ENCODE data around the gene GPATCH11.
A peak's percentile ranks its signal among the peaks of the same experiment; 100 is the strongest.

The GPATCH11 gene

GRCh38 chr2:37080689-37081088 lies 3.6 kb upstream of the GPATCH11 start:
- H3K9me3 ChIP-seq (ENCODE audit: low read length) = no peaks in the 10 kb centered on the region
- no peak overlapping the region for H3K27ac ChIP-seq (ENCODE audit: low read depth, low read length)
- H3K4me3 ChIP-seq (ENCODE audit: low read depth in 1 of 2, low read length in 2 of 2) = no peak overlapping the region

DNA sequence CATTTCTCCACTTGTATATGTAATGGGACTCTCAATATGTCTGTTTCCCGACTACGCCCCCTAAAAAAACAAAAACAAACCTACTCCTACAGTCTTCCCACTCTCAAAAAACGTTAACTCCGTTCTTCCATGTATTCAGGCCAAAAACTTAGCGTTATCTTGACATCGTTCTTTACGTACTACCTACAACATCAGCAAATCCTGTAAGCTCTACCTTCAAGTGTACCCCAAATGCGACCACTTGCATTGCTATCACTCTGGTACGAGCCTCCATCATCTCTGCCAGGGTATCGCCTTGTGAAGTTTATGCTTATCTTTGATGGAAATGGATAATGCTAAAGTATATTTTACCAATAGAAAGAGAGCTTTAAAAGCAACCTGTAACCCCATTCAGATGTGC lies 479 bp downstream of the GPATCH11 start:
- H3K4me1 ChIP-seq (ENCODE audit: insufficient read depth, low read length) = peaks cover 30% of the 10 kb centered on the region
- H3K9me3 ChIP-seq (ENCODE audit: low read length) = no peaks in the 10 kb centered on the region
- H3K9ac ChIP-seq (ENCODE audit: low read length) = peak overlapping the region; percentile 68
- no peaks in the 10 kb centered on the region for H3K27me3 ChIP-seq (ENCODE audit: control insufficient read depth in 1 of 2, insufficient read depth in 2 of 2, low read length in 2 of 2)
- peak overlapping the region; percentile 64 for H3K27ac ChIP-seq (ENCODE audit: low read depth, low read length)
- peaks cover 12% of the 10 kb centered on the region for H3K36me3 ChIP-seq (ENCODE audit: insufficient read depth, low read length)
- peak overlapping the region; percentile 39 to 84 for H3K4me3 ChIP-seq (ENCODE audit: low read depth in 1 of 2, low read length in 2 of 2)

More at GRCh38 chr2:37080689-37081088, 3.6 kb upstream of the GPATCH11 start:
- peaks cover 9% of the 10 kb centered on the region for H3K36me3 ChIP-seq (ENCODE audit: insufficient read depth, low read length)
- no peak overlapping the region for H3K9ac ChIP-seq (ENCODE audit: low read length)
- H3K27me3 ChIP-seq (ENCODE audit: control insufficient read depth in 1 of 2, insufficient read depth in 2 of 2, low read length in 2 of 2) = no peaks in the 10 kb centered on the region
- peaks cover 30% of the 10 kb centered on the region for H3K4me1 ChIP-seq (ENCODE audit: insufficient read depth, low read length)

DNA sequence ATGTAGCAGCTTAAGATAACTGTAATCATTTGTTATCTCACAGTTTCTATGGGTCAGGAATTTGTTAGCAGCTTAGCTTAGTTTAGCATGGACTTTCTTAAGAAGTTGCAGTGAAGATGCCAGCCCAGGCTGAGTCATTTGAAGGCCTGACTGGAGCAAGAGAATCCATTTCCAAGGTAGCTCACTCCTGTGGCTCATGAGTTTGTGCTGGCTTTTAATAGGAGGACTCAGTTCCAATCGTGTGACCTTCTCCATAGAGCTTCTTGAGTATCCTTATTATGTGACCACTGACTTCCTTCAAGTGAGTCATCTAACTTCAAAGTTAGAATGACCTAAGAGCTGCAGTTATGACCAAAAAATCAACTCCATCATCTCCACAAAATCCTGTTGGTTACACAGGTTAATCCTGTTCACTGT lies 1.4 kb downstream of the GPATCH11 start:
- no peak overlapping the region for H3K4me3 ChIP-seq (ENCODE audit: low read depth in 1 of 2, low read length in 2 of 2)
- peaks cover 23% of the 10 kb centered on the region for H3K4me1 ChIP-seq (ENCODE audit: insufficient read depth, low read length)
- no peak overlapping the region for H3K9ac ChIP-seq (ENCODE audit: low read length)
- H3K36me3 ChIP-seq (ENCODE audit: insufficient read depth, low read length) = peaks cover 17% of the 10 kb centered on the region
- H3K9me3 ChIP-seq (ENCODE audit: low read length) = no peaks in the 10 kb centered on the region
- H3K27me3 ChIP-seq (ENCODE audit: control insufficient read depth in 1 of 2, insufficient read depth in 2 of 2, low read length in 2 of 2) = no peaks in the 10 kb centered on the region
- H3K27ac ChIP-seq (ENCODE audit: low read depth, low read length) = no peak overlapping the region

DNA sequence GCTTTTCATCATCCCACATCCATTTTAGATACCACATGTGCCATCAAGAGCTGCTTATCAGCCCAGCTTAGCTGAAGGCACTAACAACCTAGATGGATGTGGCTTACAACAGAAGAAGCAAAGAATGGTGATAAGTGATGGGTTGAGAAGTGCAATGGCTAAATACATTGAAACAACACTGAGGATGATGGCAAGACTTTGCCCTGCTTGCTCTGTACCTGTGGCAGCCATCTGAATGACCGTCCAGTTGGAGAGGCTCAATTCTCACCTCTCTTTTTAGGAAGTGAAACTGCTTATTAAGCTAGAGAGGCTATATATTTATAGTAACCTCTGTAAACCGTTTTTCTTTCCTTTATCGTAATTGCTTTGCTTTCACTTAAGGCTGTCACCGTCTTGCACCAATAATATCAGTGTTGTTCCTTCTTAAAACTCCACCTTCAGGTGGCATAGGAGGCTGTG lies 5.7 kb downstream of the GPATCH11 start:
- Histone ChIP-seq H3K27ac (ENCODE audit: low read depth, low read length) (no peak overlapping the region), H3K36me3 (ENCODE audit: insufficient read depth, low read length) (peaks cover 25% of the 10 kb centered on the region), H3K27me3 (ENCODE audit: control insufficient read depth in 1 of 2, insufficient read depth in 2 of 2, low read length in 2 of 2) (no peaks in the 10 kb centered on the region), H3K9me3 (ENCODE audit: low read length) (no peaks in the 10 kb centered on the region), H3K4me1 (ENCODE audit: insufficient read depth, low read length) (peaks cover 10% of the 10 kb centered on the region), H3K4me3 (ENCODE audit: low read depth in 1 of 2, low read length in 2 of 2) (no peak overlapping the region), H3K9ac (ENCODE audit: low read length) (no peak overlapping the region)

DNA sequence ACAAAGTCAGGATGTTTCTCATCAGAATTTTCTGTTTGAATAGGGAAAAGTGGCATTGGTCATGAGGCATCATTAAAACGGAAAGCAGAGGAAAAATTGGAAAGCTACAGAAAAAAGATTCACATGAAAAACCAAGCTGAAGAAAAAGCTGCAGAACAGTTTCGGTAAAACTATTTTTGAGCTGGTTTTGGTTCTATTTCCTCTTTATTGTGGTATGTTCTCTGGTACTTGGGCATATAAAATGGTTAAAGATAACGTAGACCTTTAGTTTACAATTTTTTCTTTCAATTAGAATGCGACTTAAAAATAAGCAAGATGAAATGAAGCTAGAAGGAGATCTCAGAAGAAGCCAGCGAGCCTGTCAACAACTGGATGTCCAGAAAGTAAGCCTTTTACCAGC lies 7.6 kb downstream of the GPATCH11 start:
- peaks cover 32% of the 10 kb centered on the region for H3K36me3 ChIP-seq (ENCODE audit: insufficient read depth, low read length)
- H3K27me3 ChIP-seq (ENCODE audit: control insufficient read depth in 1 of 2, insufficient read depth in 2 of 2, low read length in 2 of 2) = no peaks in the 10 kb centered on the region
- H3K9ac ChIP-seq (ENCODE audit: low read length) = no peak overlapping the region
- H3K27ac ChIP-seq (ENCODE audit: low read depth, low read length) = no peak overlapping the region
- H3K4me1 ChIP-seq (ENCODE audit: insufficient read depth, low read length) = no peaks in the 10 kb centered on the region
- H3K4me3 ChIP-seq (ENCODE audit: low read depth in 1 of 2, low read length in 2 of 2) = no peak overlapping the region
- H3K9me3 ChIP-seq (ENCODE audit: low read length) = no peaks in the 10 kb centered on the region

DNA sequence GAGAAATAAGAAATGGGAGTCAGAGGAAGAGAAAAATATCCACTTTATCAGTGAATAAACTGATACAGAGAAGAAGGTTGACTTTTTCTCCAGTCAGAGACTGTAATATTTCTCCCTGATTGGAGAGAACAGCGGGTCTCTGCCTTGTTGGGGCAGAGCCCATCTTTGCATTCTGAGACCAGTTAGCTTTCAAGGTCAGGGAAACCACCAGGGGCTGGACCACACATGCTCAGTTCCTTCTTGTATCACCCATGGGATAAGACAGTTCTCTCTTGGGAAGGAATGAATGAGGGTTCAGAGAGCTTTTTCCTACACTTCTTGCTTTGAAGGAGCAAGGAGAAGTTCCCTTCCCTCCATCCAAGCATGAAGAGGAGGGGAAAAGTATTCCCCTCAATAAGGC lies 12.2 kb downstream of the GPATCH11 start:
- H3K9ac ChIP-seq (ENCODE audit: low read length) = no peak overlapping the region
- no peaks in the 10 kb centered on the region for H3K4me1 ChIP-seq (ENCODE audit: insufficient read depth, low read length)
- no peak overlapping the region for H3K4me3 ChIP-seq (ENCODE audit: low read depth in 1 of 2, low read length in 2 of 2)
- H3K9me3 ChIP-seq (ENCODE audit: low read length) = no peaks in the 10 kb centered on the region
- no peaks in the 10 kb centered on the region for H3K27me3 ChIP-seq (ENCODE audit: control insufficient read depth in 1 of 2, insufficient read depth in 2 of 2, low read length in 2 of 2)
- peaks cover 50% of the 10 kb centered on the region for H3K36me3 ChIP-seq (ENCODE audit: insufficient read depth, low read length)
- no peak overlapping the region for H3K27ac ChIP-seq (ENCODE audit: low read depth, low read length)

- H3K4me3 ChIP-seq (ENCODE audit: low read depth in 1 of 2, low read length in 2 of 2) = no peak overlapping the region
- H3K36me3 ChIP-seq (ENCODE audit: insufficient read depth, low read length) = peaks cover 49% of the 10 kb centered on the region
- no peak overlapping the region for H3K27ac ChIP-seq (ENCODE audit: low read depth, low read length)
- H3K9ac ChIP-seq (ENCODE audit: low read length) = no peak overlapping the region
- H3K27me3 ChIP-seq (ENCODE audit: control insufficient read depth in 1 of 2, insufficient read depth in 2 of 2, low read length in 2 of 2) = no peaks in the 10 kb centered on the region
- no peaks in the 10 kb centered on the region for H3K9me3 ChIP-seq (ENCODE audit: low read length)
- H3K4me1 ChIP-seq (ENCODE audit: insufficient read depth, low read length) = no peaks in the 10 kb centered on the region
Measured at GRCh38 chr2:37098416-37099118, 14.2 kb downstream of the GPATCH11 start.

GRCh38 chr2:37100054-37100453 lies 15.7 kb downstream of the GPATCH11 start:
- Histone ChIP-seq H3K4me3 (ENCODE audit: low read depth in 1 of 2, low read length in 2 of 2) (no peak overlapping the region), H3K36me3 (ENCODE audit: insufficient read depth, low read length) (peaks cover 40% of the 10 kb centered on the region), H3K4me1 (ENCODE audit: insufficient read depth, low read length) (no peaks in the 10 kb centered on the region), H3K9ac (ENCODE audit: low read length) (no peak overlapping the region), H3K27ac (ENCODE audit: low read depth, low read length) (no peak overlapping the region), H3K9me3 (ENCODE audit: low read length) (no peaks in the 10 kb centered on the region), H3K27me3 (ENCODE audit: control insufficient read depth in 1 of 2, insufficient read depth in 2 of 2, low read length in 2 of 2) (no peaks in the 10 kb centered on the region)

DNA sequence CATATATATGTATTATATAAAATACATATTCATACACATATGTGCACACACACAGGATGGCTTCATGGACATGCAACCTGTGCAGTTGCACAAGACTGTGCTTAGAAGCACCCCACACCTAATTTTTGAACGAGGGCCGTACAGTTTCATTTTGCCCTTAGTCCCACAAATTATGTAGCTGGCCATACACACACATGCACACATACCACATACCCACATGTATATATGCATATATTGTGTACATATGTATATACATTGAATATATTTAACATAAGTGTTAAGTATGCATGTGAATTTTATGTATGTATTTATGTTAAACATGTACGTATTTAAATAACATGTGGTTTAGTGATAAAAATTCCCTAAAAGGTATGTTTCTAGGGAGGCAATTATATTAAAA lies 18.3 kb downstream of the GPATCH11 start:
- H3K4me3 ChIP-seq (ENCODE audit: low read depth in 1 of 2, low read length in 2 of 2) = no peak overlapping the region
- H3K9me3 ChIP-seq (ENCODE audit: low read length) = no peaks in the 10 kb centered on the region
- no peak overlapping the region for H3K27ac ChIP-seq (ENCODE audit: low read depth, low read length)
- H3K9ac ChIP-seq (ENCODE audit: low read length) = no peak overlapping the region
- peaks cover 51% of the 10 kb centered on the region for H3K36me3 ChIP-seq (ENCODE audit: insufficient read depth, low read length)
- no peaks in the 10 kb centered on the region for H3K27me3 ChIP-seq (ENCODE audit: control insufficient read depth in 1 of 2, insufficient read depth in 2 of 2, low read length in 2 of 2)
- no peaks in the 10 kb centered on the region for H3K4me1 ChIP-seq (ENCODE audit: insufficient read depth, low read length)

DNA sequence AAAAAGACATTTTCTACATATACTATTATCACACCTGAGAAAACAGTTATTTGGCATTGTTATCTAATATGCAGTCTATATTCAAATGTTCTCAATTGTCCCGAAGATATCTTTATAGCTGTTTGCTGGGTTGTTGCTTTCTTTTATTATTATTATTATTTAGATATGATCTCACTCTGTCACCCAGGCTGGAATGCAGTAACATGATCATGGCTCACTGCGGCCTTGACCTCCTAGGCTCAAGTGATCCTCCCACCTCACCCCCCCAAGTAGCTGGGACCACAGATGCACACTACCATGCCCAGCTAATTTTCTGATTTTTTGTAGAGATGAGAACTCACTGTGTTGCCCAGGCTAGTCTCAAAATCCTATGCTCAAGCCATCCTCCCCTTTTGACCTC lies 19.9 kb downstream of the GPATCH11 start:
- Histone ChIP-seq H3K27ac (ENCODE audit: low read depth, low read length) (no peak overlapping the region), H3K27me3 (ENCODE audit: control insufficient read depth in 1 of 2, insufficient read depth in 2 of 2, low read length in 2 of 2) (no peaks in the 10 kb centered on the region), H3K4me3 (ENCODE audit: low read depth in 1 of 2, low read length in 2 of 2) (no peak overlapping the region), H3K4me1 (ENCODE audit: insufficient read depth, low read length) (no peaks in the 10 kb centered on the region), H3K9me3 (ENCODE audit: low read length) (no peaks in the 10 kb centered on the region), H3K36me3 (ENCODE audit: insufficient read depth, low read length) (peaks cover 56% of the 10 kb centered on the region), H3K9ac (ENCODE audit: low read length) (no peak overlapping the region)

DNA sequence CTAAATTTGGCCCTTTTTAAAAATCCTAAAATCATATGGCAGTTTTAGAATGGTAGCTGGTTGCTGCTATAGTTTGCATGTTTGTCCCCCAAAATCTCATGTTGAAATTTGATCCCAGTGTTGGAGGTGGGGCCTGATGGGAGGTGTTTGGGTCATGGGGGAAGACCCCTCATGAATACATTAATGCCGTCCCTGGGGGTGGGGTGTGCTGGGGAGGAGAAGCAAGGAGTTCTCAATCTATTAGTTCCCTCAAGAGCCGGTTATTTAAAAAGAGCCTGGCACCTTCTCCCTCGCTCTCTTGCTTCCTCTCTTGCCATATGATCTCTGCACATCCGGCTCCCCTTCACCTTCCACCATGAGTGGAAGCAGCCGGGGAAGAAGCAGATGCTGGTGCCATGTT lies 20.8 kb downstream of the GPATCH11 start:
- Histone ChIP-seq H3K27me3 (ENCODE audit: control insufficient read depth in 1 of 2, insufficient read depth in 2 of 2, low read length in 2 of 2) (no peaks in the 10 kb centered on the region), H3K9ac (ENCODE audit: low read length) (no peak overlapping the region), H3K27ac (ENCODE audit: low read depth, low read length) (no peak overlapping the region), H3K36me3 (ENCODE audit: insufficient read depth, low read length) (peaks cover 48% of the 10 kb centered on the region), H3K4me3 (ENCODE audit: low read depth in 1 of 2, low read length in 2 of 2) (no peak overlapping the region), H3K9me3 (ENCODE audit: low read length) (no peaks in the 10 kb centered on the region), H3K4me1 (ENCODE audit: insufficient read depth, low read length) (no peaks in the 10 kb centered on the region)

DNA sequence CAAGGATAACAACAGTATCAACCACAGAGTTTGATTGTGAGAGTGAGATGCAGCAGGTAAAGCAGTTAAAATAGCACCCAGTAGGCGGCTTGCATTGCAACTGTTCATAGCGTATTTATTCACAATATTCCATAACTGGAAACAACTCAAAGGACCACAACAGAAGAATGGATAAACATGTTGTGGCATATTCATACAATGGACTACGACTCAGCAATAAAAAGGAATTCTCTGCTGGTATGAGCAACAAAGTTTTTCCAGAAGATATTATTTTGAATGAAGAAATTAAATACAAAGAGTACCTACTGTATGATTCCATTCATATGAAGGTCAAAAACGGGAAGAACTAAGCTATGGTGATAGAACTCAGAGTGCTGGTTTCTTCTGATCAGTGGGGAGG lies 25.2 kb downstream of the GPATCH11 start:
- Histone ChIP-seq H3K27me3 (ENCODE audit: control insufficient read depth in 1 of 2, insufficient read depth in 2 of 2, low read length in 2 of 2) (no peaks in the 10 kb centered on the region), H3K4me3 (ENCODE audit: low read depth in 1 of 2, low read length in 2 of 2) (no peak overlapping the region), H3K4me1 (ENCODE audit: insufficient read depth, low read length) (no peaks in the 10 kb centered on the region), H3K27ac (ENCODE audit: low read depth, low read length) (no peak overlapping the region), H3K9me3 (ENCODE audit: low read length) (no peaks in the 10 kb centered on the region), H3K36me3 (ENCODE audit: insufficient read depth, low read length) (peaks cover 35% of the 10 kb centered on the region), H3K9ac (ENCODE audit: low read length) (no peak overlapping the region)

Measured in muscle layer of colon (tissue), 2 donors.